Measurements from ENCODE around the gene RTF1.

DNA sequence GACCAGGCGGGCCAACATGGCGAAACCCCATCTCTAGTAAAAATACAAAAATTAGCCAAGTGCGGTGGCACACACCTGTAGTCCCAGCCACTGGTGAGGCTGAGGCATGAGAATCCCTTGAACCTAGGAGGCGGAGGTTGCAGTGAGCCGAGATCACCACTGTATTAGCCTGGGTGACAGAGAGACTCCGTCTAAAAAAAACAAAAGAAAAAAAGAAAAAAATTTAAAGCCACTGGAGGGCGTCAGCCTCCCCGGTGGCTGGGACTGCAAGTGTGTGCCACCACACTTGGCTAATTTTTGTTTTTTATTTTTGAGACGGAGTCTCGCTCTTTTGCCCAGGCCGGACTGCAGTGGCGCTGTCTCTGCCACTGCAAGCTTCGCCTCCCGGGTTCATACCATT, 7.9 kb downstream of the RTF1 start:
- TF ChIP-seq, protein P1, sequence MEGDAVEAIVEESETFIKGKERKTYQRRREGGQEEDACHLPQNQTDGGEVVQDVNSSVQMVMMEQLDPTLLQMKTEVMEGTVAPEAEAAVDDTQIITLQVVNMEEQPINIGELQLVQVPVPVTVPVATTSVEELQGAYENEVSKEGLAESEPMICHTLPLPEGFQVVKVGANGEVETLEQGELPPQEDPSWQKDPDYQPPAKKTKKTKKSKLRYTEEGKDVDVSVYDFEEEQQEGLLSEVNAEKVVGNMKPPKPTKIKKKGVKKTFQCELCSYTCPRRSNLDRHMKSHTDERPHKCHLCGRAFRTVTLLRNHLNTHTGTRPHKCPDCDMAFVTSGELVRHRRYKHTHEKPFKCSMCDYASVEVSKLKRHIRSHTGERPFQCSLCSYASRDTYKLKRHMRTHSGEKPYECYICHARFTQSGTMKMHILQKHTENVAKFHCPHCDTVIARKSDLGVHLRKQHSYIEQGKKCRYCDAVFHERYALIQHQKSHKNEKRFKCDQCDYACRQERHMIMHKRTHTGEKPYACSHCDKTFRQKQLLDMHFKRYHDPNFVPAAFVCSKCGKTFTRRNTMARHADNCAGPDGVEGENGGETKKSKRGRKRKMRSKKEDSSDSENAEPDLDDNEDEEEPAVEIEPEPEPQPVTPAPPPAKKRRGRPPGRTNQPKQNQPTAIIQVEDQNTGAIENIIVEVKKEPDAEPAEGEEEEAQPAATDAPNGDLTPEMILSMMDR (IDR thresholded peaks at IDR 0.05), result no peak
- no peak for TF ChIP-seq POLR2A (IDR thresholded peaks at IDR 0.05)

Measured in lower leg skin (tissue), 3 donors.